ENCODE results near the gene SNCAIP.

DNA sequence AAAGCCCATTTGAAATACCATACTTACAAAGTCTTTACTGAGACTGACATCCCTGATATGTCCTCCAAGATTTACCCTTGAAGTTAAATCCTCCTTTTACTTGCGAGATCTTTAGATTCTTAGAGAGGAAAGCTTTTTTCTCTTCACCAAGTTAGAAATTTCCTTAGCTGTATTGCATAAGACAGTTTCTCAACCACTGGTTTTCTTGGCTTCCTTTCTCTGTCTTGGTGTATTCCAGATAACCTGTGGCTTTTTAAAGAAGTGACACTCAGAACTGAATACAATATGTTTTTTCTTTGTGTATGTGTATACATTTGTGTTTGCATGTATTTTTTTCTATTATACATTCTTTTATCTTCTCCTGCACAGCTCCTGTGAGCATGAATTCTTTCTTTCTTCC lies 65.0 kb downstream of the SNCAIP start:
- TF ChIP-seq POLR2A (IDR thresholded peaks at IDR 0.05) (no peak), POLR2AphosphoS5 (IDR thresholded peaks at IDR 0.05) (no peak)
- TF ChIP-seq, protein P1, sequence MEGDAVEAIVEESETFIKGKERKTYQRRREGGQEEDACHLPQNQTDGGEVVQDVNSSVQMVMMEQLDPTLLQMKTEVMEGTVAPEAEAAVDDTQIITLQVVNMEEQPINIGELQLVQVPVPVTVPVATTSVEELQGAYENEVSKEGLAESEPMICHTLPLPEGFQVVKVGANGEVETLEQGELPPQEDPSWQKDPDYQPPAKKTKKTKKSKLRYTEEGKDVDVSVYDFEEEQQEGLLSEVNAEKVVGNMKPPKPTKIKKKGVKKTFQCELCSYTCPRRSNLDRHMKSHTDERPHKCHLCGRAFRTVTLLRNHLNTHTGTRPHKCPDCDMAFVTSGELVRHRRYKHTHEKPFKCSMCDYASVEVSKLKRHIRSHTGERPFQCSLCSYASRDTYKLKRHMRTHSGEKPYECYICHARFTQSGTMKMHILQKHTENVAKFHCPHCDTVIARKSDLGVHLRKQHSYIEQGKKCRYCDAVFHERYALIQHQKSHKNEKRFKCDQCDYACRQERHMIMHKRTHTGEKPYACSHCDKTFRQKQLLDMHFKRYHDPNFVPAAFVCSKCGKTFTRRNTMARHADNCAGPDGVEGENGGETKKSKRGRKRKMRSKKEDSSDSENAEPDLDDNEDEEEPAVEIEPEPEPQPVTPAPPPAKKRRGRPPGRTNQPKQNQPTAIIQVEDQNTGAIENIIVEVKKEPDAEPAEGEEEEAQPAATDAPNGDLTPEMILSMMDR (IDR thresholded peaks at IDR 0.05), result no peak

Measured in prostate gland (tissue), 2 donors.